Fibroblast of mammary gland (primary cell): ENCODE measurements around the gene FAM20C.

ENCODE experiments used
- DNase-seq: peaks from one replicate; pipeline ENCODE4 v3.0.0-alpha.2; 2010; ENCODE audit warnings: low read depth
- H3K4me3 ChIP-seq: 2 replicates; pipeline ENCODE4 v1.5.1; 2011; ENCODE audit warnings: low read depth, mild to moderate bottlenecking, low read length, moderate library complexity; ENCODE audit not compliant: control insufficient read depth
- CTCF ChIP-seq: conservative IDR thresholded peaks from 2 replicates; pipeline ENCODE4 v1.5.1; 2011; ENCODE audit warnings: low read depth, low read length, inconsistent platforms; ENCODE audit not compliant: control insufficient read depth, insufficient read depth

Gene FAM20C

GRCh38 chr7:234051-234707 lies 41.8 kb downstream of the FAM20C start:
- no peak for TF ChIP-seq CTCF
- no peak for DNase-seq
- no peak overlapping the region for H3K4me3 ChIP-seq

GRCh38 chr7:234708-235553 lies 42.6 kb downstream of the FAM20C start:
- DNase-seq, result no peak
- H3K4me3 ChIP-seq, result no peak overlapping the region
- no peak for TF ChIP-seq CTCF

- no peak for DNase-seq
- TF ChIP-seq CTCF, result no peak
- H3K4me3 ChIP-seq, result no peak overlapping the region
Observed at GRCh38 chr7:235576-236395, 43.4 kb downstream of the FAM20C start.

GRCh38 chr7:236967-237366 lies 44.6 kb downstream of the FAM20C start:
- no peak for TF ChIP-seq CTCF
- no peak for DNase-seq
- H3K4me3 ChIP-seq, result no peak overlapping the region

- H3K4me3 ChIP-seq, result no peak overlapping the region
- TF ChIP-seq CTCF, result no peak
- DNase-seq, result no peak
Observed at GRCh38 chr7:237385-237784, 45.0 kb downstream of the FAM20C start.

- DNase-seq, result no peak
- H3K4me3 ChIP-seq, result no peak overlapping the region
- no peak for TF ChIP-seq CTCF
Observed at GRCh38 chr7:240146-240676, 47.8 kb downstream of the FAM20C start.
